Testis (tissue), 2 donors: ENCODE data around the gene TRPC4AP.

ENCODE experiments used
- POLR2A ChIP-seq: fragments of 450-650 bp; IDR thresholded peaks from one replicate; pipeline ENCODE4 v1.6.1; 2017; ENCODE audit warnings: antibody characterized with exemption, mild to moderate bottlenecking, moderate library complexity
- TF ChIP-seq, protein P1 (sequence below), 3 experiments: fragments of 450-650 bp in 2 of 3; fragments of 200-600 bp in 1 of 3; sonication (generic) in 1 of 3; IDR thresholded peaks; one replicate each; pipeline ENCODE4 v1.5.1; 2016 to 2019; ENCODE audit warnings: antibody characterized with exemption in 3 of 3, mild to moderate bottlenecking in 2 of 3, moderate library complexity in 1 of 3

DNA sequence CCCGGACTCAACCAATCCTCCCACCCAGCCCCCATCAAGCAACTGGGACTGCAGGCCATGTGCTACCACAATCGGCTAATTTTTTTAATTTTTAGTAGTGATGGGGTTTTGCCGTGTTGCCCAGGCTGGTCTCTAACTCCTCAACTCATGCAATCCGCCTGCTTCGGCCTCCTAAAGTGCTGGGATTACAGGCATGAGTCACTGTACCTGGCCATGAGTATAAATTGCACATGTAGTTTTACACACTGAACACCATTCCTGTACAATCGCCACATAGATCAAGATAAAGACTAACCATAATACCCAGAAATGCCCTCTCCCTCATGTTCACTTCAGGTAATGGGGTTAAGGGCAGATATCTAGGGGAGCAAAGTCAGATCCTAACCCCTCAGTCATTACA lies 26.4 kb downstream of the TRPC4AP start:
- TF ChIP-seq POLR2A, result no peak
- TF ChIP-seq, protein P1, sequence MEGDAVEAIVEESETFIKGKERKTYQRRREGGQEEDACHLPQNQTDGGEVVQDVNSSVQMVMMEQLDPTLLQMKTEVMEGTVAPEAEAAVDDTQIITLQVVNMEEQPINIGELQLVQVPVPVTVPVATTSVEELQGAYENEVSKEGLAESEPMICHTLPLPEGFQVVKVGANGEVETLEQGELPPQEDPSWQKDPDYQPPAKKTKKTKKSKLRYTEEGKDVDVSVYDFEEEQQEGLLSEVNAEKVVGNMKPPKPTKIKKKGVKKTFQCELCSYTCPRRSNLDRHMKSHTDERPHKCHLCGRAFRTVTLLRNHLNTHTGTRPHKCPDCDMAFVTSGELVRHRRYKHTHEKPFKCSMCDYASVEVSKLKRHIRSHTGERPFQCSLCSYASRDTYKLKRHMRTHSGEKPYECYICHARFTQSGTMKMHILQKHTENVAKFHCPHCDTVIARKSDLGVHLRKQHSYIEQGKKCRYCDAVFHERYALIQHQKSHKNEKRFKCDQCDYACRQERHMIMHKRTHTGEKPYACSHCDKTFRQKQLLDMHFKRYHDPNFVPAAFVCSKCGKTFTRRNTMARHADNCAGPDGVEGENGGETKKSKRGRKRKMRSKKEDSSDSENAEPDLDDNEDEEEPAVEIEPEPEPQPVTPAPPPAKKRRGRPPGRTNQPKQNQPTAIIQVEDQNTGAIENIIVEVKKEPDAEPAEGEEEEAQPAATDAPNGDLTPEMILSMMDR (IDR thresholded peaks at IDR 0.05), result no peak
